Prostate gland (tissue), 2 donors: ENCODE data around the gene TRUB1. TPM values are rescaled to one million over a fixed set of nuclear protein-coding genes. Genes with fewer than 3 reads are reported as not detected.

ENCODE experiments used
- DNase-seq: peaks from one replicate; pipeline ENCODE4 v3.0.0-alpha.2; 2019; ENCODE audit warnings: low spot score
- H3K27ac ChIP-seq, 2 donors: fragments of 200-600 bp; sonication (generic); 2 replicates each; pipeline ENCODE4 v1.5.1; 2017 to 2019
- H3K27me3 ChIP-seq: fragments of 200-600 bp; sonication (generic); replicated peaks from 2 replicates; pipeline ENCODE4 v1.5.1; 2019; ENCODE audit not compliant: insufficient read depth
- H3K36me3 ChIP-seq, 2 donors: fragments of 200-600 bp; sonication (generic); 1 replicate in 1 of 2; 2 replicates in 1 of 2; pipeline versions ENCODE4 v1.5.1 to v1.8.1; 2017 to 2019
- H3K4me1 ChIP-seq: fragments of 200-600 bp; sonication (generic); replicated peaks from 2 replicates; pipeline ENCODE4 v1.5.1; 2019
- H3K4me3 ChIP-seq, 2 donors: fragments of 200-600 bp; sonication (generic); 2 replicates each; pipeline ENCODE4 v1.5.1; 2017 to 2019
- H3K9me3 ChIP-seq: fragments of 200-600 bp; sonication (generic); 2 replicates; pipeline ENCODE4 v1.5.1; 2017
- CTCF ChIP-seq, 4 experiments: fragments of 200-600 bp in 2 of 4; fragments of 450-650 bp in 2 of 4; sonication (generic) in 2 of 4; IDR thresholded peaks; 1 replicate in 3 of 4; 2 replicates in 1 of 4; pipeline ENCODE4 v1.5.1; 2016 to 2019; ENCODE audit warnings: antibody characterized with exemption in 4 of 4, mild to moderate bottlenecking in 2 of 4, moderate library complexity in 2 of 4
- POLR2A ChIP-seq: fragments of 450-650 bp; IDR thresholded peaks from one replicate; pipeline ENCODE4 v1.6.1; 2016; ENCODE audit warnings: antibody characterized with exemption, mild to moderate bottlenecking
- POLR2AphosphoS5 ChIP-seq: sonication (generic); formaldehyde crosslinking; IDR thresholded peaks from one replicate; pipeline ENCODE4 v1.6.1; 2017; ENCODE audit warnings: antibody characterized with exemption
- WGBS: methylation state at CpG from one replicate; pipeline ENCODE4 v1.1.5; 2018; 5-methylcytosine and 5-hydroxymethylcytosine counted together
- intact Hi-C: fragments of 100-400 bp; cut with DNase I; formaldehyde crosslinking; loops from one replicate; pipeline ENCODE4 v1.14.2; 2022
- total RNA-seq, 2 donors: library from RNA; depleted of rRNA; stranded (reverse); fragments of >200 nt; gene quantifications; one replicate each; pipeline ENCODE4 v1.1.0, GENCODE V29; 2016

Gene TRUB1
- total RNA-seq, 2 donors from 2014 or later, result 24.7 to 29.1 TPM

DNA sequence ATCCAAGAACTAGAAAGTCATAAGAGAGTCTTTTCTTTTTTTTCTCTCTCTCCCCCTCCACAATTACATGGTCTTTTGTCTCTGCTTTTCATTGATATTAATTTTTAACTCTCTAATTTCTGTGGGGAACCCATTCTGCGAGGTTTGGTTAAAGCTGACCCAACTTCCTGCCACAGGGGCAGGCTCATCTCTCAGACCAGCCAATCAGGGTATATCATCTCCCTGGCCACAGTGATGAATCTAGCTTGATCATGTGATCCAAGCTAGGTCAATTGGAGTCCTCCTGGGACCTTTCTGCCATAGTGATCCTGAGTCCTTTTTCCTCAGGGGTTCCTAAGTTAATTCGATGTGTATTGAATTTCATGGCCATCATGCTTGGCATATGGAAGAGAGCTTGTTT is 38.0 kb upstream of the TRUB1 start:
- H3K27ac ChIP-seq, result no peak overlapping the region
- no peak for DNase-seq
- WGBS, result 90% methylated on average over 2 of the region's 2 CpGs
- no peak overlapping the region for H3K4me3 ChIP-seq
- no peaks in the 10 kb centered on the region for H3K9me3 ChIP-seq
- TF ChIP-seq CTCF (IDR thresholded peaks at IDR 0.05) (no peak), POLR2A (no peak), POLR2AphosphoS5 (no peak)
- H3K27me3 ChIP-seq, result no peaks in the 10 kb centered on the region
- intact Hi-C loops, result no loop called here
- H3K36me3 ChIP-seq, result no peaks in the 10 kb centered on the region
- H3K4me1 ChIP-seq, result no peaks in the 10 kb centered on the region

GRCh38 chr10:114900658-114901057 is 37.3 kb upstream of the TRUB1 start:
- Histone ChIP-seq H3K27ac (no peak overlapping the region), H3K4me3 (no peak overlapping the region), H3K4me1 (no peaks in the 10 kb centered on the region), H3K27me3 (no peaks in the 10 kb centered on the region), H3K36me3 (no peaks in the 10 kb centered on the region), H3K9me3 (no peaks in the 10 kb centered on the region)
- intact Hi-C loops, result no loop called here
- TF ChIP-seq CTCF (IDR thresholded peaks at IDR 0.05) (no peak), POLR2AphosphoS5 (no peak), POLR2A (no peak)
- DNase-seq, result no peak
- WGBS, result 97% methylated on average over 12 of the region's 12 CpGs

DNA sequence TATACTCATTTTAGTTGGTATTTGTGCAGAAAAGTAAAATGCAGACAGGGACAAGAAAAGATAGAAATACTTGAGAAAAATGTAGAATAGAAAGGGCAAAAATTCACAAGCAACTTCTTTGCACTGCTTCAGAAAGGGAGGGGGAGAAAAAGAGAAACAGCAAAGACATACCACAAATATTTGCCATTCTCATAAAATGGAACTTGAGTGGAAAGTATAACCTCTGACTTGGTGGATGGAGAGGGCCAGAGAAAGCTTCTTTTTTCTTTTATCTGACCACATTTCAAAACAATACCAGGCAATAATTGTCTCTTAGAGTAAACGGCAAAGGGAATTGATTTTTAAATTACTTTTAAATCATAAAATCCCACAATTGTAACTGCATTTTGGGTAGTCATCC is 35.8 kb upstream of the TRUB1 start:
- H3K36me3 ChIP-seq, result no peaks in the 10 kb centered on the region
- H3K27me3 ChIP-seq, result no peaks in the 10 kb centered on the region
- no peak overlapping the region for H3K4me3 ChIP-seq
- no peak overlapping the region for H3K27ac ChIP-seq
- no peaks in the 10 kb centered on the region for H3K4me1 ChIP-seq
- no peak for DNase-seq
- H3K9me3 ChIP-seq, result no peaks in the 10 kb centered on the region
- intact Hi-C loops, result no loop called here
- TF ChIP-seq POLR2A (no peak), CTCF (IDR thresholded peaks at IDR 0.05) (no peak), POLR2AphosphoS5 (no peak)
- WGBS, result 17% methylated on average over 1 of the region's 1 CpG

DNA sequence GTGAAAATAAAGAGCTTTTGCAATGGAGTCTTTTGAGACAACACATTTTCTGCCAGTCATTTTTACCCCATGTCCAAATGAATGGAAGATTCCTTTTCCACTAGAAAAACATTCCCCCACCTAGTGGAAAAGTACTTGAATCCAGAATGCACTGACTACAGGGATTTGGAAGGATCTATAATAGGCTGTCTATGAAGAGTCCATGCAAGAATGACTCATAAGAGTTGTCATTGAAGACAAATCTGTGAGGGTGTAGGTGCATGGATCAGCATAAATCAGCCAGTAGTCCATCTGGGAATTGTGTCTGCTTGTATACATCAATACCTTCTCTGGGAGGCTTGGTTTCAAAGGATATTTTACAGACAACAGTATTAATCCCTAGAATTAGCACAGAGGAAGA is 32.5 kb upstream of the TRUB1 start:
- no peaks in the 10 kb centered on the region for H3K4me1 ChIP-seq
- no peak for DNase-seq
- no peaks in the 10 kb centered on the region for H3K27me3 ChIP-seq
- intact Hi-C loops, result no loop called here
- H3K27ac ChIP-seq, result no peak overlapping the region
- H3K9me3 ChIP-seq, result no peaks in the 10 kb centered on the region
- TF ChIP-seq CTCF (IDR thresholded peaks at IDR 0.05), result no peak
- no peak for TF ChIP-seq POLR2AphosphoS5
- H3K4me3 ChIP-seq, result no peak overlapping the region
- no peaks in the 10 kb centered on the region for H3K36me3 ChIP-seq

DNA sequence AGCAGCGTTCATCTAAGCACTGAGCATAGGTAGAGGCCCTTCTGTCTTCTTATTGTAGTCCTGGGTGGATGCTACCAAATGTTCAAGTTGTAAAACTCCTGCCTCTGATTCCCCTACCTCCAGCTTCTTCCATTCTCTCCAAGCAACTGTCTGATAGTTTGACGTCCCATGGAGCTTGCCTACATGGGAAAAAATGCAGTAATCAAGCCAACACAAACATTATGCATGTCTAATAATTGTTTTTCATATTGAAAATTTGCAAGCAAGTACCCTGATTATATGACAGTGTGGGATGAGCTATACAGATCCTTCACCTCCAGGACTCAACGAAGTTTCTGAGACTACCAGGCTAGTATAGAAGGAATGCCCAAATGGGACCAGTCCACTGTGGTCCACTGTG is 31.0 kb upstream of the TRUB1 start:
- TF ChIP-seq POLR2AphosphoS5 (no peak), CTCF (IDR thresholded peaks at IDR 0.05) (no peak), POLR2A (no peak)
- Histone ChIP-seq H3K27me3 (no peaks in the 10 kb centered on the region), H3K4me3 (no peak overlapping the region), H3K4me1 (no peaks in the 10 kb centered on the region), H3K9me3 (no peaks in the 10 kb centered on the region), H3K36me3 (no peaks in the 10 kb centered on the region), H3K27ac (no peak overlapping the region)
- intact Hi-C loops, result no loop called here
- DNase-seq, result no peak
- 68% methylated on average over 3 of the region's 3 CpGs for WGBS
